ENCODE results near the gene COL13A1. TPM values are rescaled to one million over a fixed set of nuclear protein-coding genes. Genes with fewer than 3 reads are reported as not detected.

COL13A1 gene
- total and polyA plus RNA-seq, 2 of the 8 experiments (the other 6 are each of a cell fraction or from before 2014, with no cell fraction given): 2.6 to 5.2 TPM

DNA sequence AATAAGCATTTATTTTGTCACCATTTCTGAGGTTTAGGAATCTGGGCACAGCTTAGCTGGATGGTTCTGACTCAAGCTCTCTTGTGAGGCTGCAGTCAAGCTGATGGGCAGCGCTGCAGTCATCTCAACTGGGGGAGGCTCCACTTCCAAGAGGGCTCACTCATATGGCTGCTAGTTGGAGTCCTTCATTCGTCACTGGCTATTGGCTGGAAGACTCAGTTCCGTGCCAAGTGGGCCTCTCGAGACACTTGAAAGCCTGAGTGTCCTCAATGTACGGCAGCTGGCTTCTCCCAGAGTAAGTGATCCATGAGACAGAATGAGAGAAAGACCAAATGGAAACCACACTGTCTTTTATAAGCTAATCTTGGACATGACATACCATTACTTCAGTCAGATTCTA lies 21.6 kb upstream of the COL13A1 start:
- TF ChIP-seq HDAC2 (IDR thresholded peaks at IDR 0.05; ENCODE audit: borderline replicate concordance in 1 of 2, low read depth in 2 of 2, low read length in 2 of 2) (no peak), TAF1 (IDR thresholded peaks at IDR 0.05; ENCODE audit: low read depth, low read length) (no peak), NANOG (IDR thresholded peaks at IDR 0.05; ENCODE audit: insufficient read depth, low read depth, low read length, poor library complexity, severe bottlenecking) (no peak), POLR2A (IDR thresholded peaks at IDR 0.05; ENCODE audit: control extremely low read depth in 1 of 2, low read depth in 2 of 2, low read length in 2 of 2) (no peak), SAP30 (IDR thresholded peaks at IDR 0.05; ENCODE audit: insufficient read depth, insufficient replicate concordance, low read length) (no peak), SIRT6 (IDR thresholded peaks at IDR 0.05; ENCODE audit: low read length) (no peak)
- TF ChIP-seq, protein P1, sequence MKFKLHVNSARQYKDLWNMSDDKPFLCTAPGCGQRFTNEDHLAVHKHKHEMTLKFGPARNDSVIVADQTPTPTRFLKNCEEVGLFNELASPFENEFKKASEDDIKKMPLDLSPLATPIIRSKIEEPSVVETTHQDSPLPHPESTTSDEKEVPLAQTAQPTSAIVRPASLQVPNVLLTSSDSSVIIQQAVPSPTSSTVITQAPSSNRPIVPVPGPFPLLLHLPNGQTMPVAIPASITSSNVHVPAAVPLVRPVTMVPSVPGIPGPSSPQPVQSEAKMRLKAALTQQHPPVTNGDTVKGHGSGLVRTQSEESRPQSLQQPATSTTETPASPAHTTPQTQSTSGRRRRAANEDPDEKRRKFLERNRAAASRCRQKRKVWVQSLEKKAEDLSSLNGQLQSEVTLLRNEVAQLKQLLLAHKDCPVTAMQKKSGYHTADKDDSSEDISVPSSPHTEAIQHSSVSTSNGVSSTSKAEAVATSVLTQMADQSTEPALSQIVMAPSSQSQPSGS (IDR thresholded peaks at IDR 0.05; ENCODE audit: low read length): no peak
- TF ChIP-seq, protein P2, sequence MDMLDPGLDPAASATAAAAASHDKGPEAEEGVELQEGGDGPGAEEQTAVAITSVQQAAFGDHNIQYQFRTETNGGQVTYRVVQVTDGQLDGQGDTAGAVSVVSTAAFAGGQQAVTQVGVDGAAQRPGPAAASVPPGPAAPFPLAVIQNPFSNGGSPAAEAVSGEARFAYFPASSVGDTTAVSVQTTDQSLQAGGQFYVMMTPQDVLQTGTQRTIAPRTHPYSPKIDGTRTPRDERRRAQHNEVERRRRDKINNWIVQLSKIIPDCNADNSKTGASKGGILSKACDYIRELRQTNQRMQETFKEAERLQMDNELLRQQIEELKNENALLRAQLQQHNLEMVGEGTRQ (IDR thresholded peaks at IDR 0.05; ENCODE audit: low read length): no peak
- H3K27ac ChIP-seq (ENCODE audit: low read depth, low read length): no peak overlapping the region
- no peak overlapping the region for H2BK15ac ChIP-seq (ENCODE audit: low read length)
- POLR2A ChIA-PET (ENCODE audit: partially characterized antibody): no interaction called here
- H3K9me3 ChIP-seq (ENCODE audit: insufficient read depth in 2 of 2, low read depth in 1 of 2, low read length in 1 of 2): no peaks in the 10 kb centered on the region
- H3K4me3 ChIP-seq (ENCODE audit: extremely low read depth in 1 of 4, insufficient read depth in 2 of 4, low read depth in 3 of 4, low read length in 4 of 4): no peak overlapping the region
- no peak overlapping the region for H2AK5ac ChIP-seq (ENCODE audit: low read depth, low read length)
- H4K5ac ChIP-seq (ENCODE audit: insufficient read length, low read depth, low read length): no peak overlapping the region
- no peak overlapping the region for H2BK12ac ChIP-seq (ENCODE audit: low read depth, low read length)
- no peak overlapping the region for H3K56ac ChIP-seq (replicated peaks; ENCODE audit: insufficient read length, low read depth, low read length)
- no peak overlapping the region for H3K14ac ChIP-seq (ENCODE audit: insufficient read length)
- no peak overlapping the region for H2BK120ac ChIP-seq (replicated peaks; ENCODE audit: low read depth, low read length)
- no peak overlapping the region for H2BK20ac ChIP-seq (ENCODE audit: low read length)
- H3K4me1 ChIP-seq (replicated peaks in 1 of 4; ENCODE audit: control insufficient read depth in 3 of 4, insufficient read depth in 4 of 4, low read length in 3 of 4): no peaks in the 10 kb centered on the region
- H3K23ac ChIP-seq (ENCODE audit: insufficient read length): no peak overlapping the region
- no peak overlapping the region for H3K4ac ChIP-seq (replicated peaks; ENCODE audit: insufficient read length, low read depth, low read length)
- H2AFZ ChIP-seq (ENCODE audit: low read length): no peak overlapping the region
- H4K91ac ChIP-seq (replicated peaks; ENCODE audit: insufficient read length, low read length): no peak overlapping the region
- H3K4me2 ChIP-seq (ENCODE audit: insufficient read depth in 1 of 2, low read depth in 2 of 2, low read length in 2 of 2): no peak overlapping the region
- H4K8ac ChIP-seq (ENCODE audit: extremely low read depth, insufficient read depth, low read length): no peak overlapping the region
- no peaks in the 10 kb centered on the region for H3K79me2 ChIP-seq (ENCODE audit: control insufficient read depth in 1 of 2, insufficient read depth in 2 of 2, low read length in 2 of 2)
- H4K20me1 ChIP-seq (replicated peaks in 1 of 2; ENCODE audit: control insufficient read depth in 1 of 2, insufficient read depth in 2 of 2, low read length in 2 of 2): no peaks in the 10 kb centered on the region
- CTCF ChIA-PET (ENCODE audit: partially characterized antibody): interaction anchor here (0.9 to 41.3 kb wide), 10 partner anchors 9 to 178 kb away, joined by 3 to 958 read pairs (median 4); partner anchors contain the start of gene COL13A1
- no peak overlapping the region for H2BK5ac ChIP-seq (ENCODE audit: low read depth, low read length)
- no peaks in the 10 kb centered on the region for H3K36me3 ChIP-seq (ENCODE audit: control insufficient read depth in 2 of 4, insufficient read depth in 4 of 4, low read length in 3 of 4)
- no peak overlapping the region for H3K18ac ChIP-seq (ENCODE audit: extremely low read depth, low read length)
- no peak for FAIRE-seq
- H3K9ac ChIP-seq (replicated peaks in 1 of 4; ENCODE audit: extremely low read depth in 1 of 4, low read depth in 3 of 4, low read length in 3 of 4): no peak overlapping the region
- no peaks in the 10 kb centered on the region for H3K23me2 ChIP-seq (ENCODE audit: low read depth, low read length)
- WGBS, 2 experiments (ENCODE audit: extremely low coverage in 1 of 2, insufficient coverage in 1 of 2, insufficient read length in 1 of 2, insufficient replicate concordance in 2 of 2, low coverage in 1 of 2, low lambda C conversion rate in 2 of 2, missing lambda C conversion rate in 1 of 2): 68% methylated on average over 5 of the region's 5 CpGs; no CpG with 5 or more reads in 1 of the 2 experiments
- no peak for DNase-seq (ENCODE audit: low read depth in 1 of 2, low spot score in 2 of 2)
- no peaks in the 10 kb centered on the region for H3K79me1 ChIP-seq (ENCODE audit: low read depth, low read length)
- peaks cover 0 to 5% (median under 1%) of the 10 kb centered on the region in 4 experiments; a peak in 2 of 7 replicates for H3K27me3 ChIP-seq (replicated peaks in 1 of 4; ENCODE audit: control insufficient read depth in 3 of 4, extremely low read depth in 1 of 4, insufficient read depth in 3 of 4, low read length in 3 of 4)

All from H1 (cell line).